Stimulated activated CD8-positive, alpha-beta memory T cell treated with anti-CD3 and anti-CD28 coated beads, Interleukin-15, amount 100 ng/mL, for 1 hour (primary cell): Measurements from ENCODE around the gene AGAP3.

ENCODE experiments used
- DNase-seq: peaks from one replicate; pipeline ENCODE4 v3.0.0-alpha.2; 2020; ENCODE audit warnings: low read depth

The AGAP3 gene

GRCh38 chr7:151057989-151058780 is 28.1 kb upstream of the AGAP3 start:
- DNase-seq = peak; percentile 93

- DNase-seq = no peak
These were observed 27.4 kb upstream of the AGAP3 start for GRCh38 chr7:151058781-151059366.

- DNase-seq = peak; percentile 46
These were observed 26.7 kb upstream of the AGAP3 start, which contains the start of gene SLC4A2 for GRCh38 chr7:151059367-151060112. TSS of gene SLC4A2 (plus strand) at chr7:151059589. CDS start at chr7:151061988, 2,399 bp downstream.

- no peak for DNase-seq
These were observed 26.2 kb upstream of the AGAP3 start for GRCh38 chr7:151060113-151060415.

GRCh38 chr7:151060416-151061212 is 25.7 kb upstream of the AGAP3 start:
- no peak for DNase-seq

- no peak for DNase-seq
These were observed 24.8 kb upstream of the AGAP3 start for GRCh38 chr7:151061213-151062110.

GRCh38 chr7:151062111-151062398 is 24.2 kb upstream of the AGAP3 start:
- DNase-seq = no peak

GRCh38 chr7:151062399-151063211 is 23.7 kb upstream of the AGAP3 start:
- no peak for DNase-seq

- no peak for DNase-seq
These were observed 23.1 kb upstream of the AGAP3 start for GRCh38 chr7:151063212-151063561.

GRCh38 chr7:151064454-151064853 is 21.8 kb upstream of the AGAP3 start:
- DNase-seq = no peak

- DNase-seq = no peak
These were observed 21.3 kb upstream of the AGAP3 start for GRCh38 chr7:151064993-151065392.

GRCh38 chr7:151065516-151065915 is 20.8 kb upstream of the AGAP3 start:
- DNase-seq = no peak

GRCh38 chr7:151066273-151066974 is 19.9 kb upstream of the AGAP3 start:
- no peak for DNase-seq

GRCh38 chr7:151068069-151068773 is 18.1 kb upstream of the AGAP3 start:
- no peak for DNase-seq

- no peak for DNase-seq
These were observed 16.3 kb upstream of the AGAP3 start for GRCh38 chr7:151069841-151070573.

GRCh38 chr7:151070574-151070960 is 15.7 kb upstream of the AGAP3 start:
- no peak for DNase-seq

- DNase-seq = no peak
These were observed 15.0 kb upstream of the AGAP3 start for GRCh38 chr7:151071032-151071866.

- DNase-seq = no peak
These were observed 12.3 kb upstream of the AGAP3 start for GRCh38 chr7:151073990-151074389.
